ENCODE measurements around the gene SERP1. TPM values are rescaled to one million over a fixed set of nuclear protein-coding genes. Genes with fewer than 3 reads are reported as not detected.
"Not testable (repeated sequence)": the region's sequence is repeated elsewhere in the genome, so short reads cannot be mapped to it uniquely, and the experiment has no call there.

Gene SERP1
- total RNA-seq, 1 donor from 2014 or later = 116 TPM

GRCh38 chr3:150538324-150539208 lies 7.7 kb downstream of the SERP1 start:
- DNase-seq (ENCODE audit: low spot score) = no peak

GRCh38 chr3:150535204-150535603 lies 11.1 kb downstream of the SERP1 start:
- no peak for DNase-seq (ENCODE audit: low spot score)

DNA sequence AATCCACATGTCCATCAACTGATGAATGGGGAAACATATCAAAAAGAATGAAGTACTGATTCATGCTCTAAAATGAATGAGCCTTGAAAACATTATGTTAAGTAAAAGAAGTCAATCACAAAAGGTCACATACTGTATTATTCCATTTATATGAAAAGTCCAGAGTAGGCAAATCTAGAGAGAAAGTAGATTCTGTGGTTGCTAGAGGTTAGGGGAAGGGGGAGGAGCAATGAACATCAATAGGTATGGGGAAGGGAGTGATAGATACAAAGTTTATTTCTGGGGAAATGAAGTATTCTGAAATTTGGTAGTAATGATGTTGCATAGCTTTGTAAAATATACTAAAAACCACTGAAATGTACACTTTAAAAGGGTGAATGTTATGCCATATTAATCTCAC lies 14.5 kb downstream of the SERP1 start:
- DNase-seq (ENCODE audit: low spot score) = no peak

DNA sequence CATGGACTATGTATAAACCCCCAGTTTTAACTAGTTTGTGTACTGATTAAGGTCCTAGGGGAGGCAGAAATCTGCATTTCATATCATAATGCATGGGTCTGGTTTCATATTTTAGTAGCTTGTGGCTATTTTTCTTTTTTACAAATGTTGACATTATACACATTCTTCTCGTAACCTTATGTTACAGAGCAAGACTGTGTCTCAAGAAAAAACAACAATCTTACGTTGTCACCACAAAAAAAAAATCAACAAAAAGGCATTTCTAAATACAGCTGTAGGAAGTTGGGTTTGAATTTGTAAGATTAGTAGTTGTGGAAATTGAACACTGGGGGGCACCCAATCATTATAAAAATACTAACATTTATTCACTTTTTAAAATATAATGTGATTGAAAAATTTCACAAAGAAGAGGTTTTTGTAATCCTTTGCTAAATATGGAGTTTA lies 17.9 kb downstream of the SERP1 start:
- no peak for DNase-seq (ENCODE audit: low spot score)

DNA sequence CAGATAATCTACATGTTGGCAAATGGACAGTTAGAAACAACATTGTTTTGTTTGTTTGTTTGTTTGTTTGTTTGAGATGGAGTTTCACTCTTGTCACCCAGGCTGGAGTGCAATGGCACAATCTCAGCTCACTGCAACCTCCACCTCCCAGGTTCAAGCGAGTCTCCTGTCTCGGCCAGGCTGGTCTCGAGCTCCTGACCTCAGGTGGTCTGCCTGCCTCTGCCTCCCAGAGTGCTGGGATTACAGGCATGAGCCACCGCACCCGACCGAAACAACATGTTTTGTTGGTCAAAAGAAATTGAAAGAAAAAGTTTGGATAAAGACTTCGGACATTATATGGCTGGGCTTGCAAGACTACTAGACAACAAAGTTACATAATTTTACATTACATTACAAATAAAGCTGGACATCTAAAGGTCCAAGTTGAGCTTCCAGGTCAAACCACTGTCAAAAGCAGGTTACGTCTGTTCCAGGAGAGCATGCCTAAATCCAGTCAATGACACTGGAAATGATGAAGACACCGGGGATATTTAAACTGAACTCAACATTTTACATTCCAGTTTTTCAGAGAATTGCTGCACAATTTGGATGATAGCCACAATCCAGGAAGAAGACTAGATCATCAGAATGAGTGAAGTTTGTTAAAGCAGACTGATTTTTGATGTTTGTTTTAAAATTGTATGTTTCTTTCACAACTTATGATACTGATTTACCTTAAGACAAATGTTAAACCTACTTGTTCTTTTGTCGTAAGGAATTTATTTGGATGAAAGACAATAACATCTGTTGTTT lies 18.6 kb downstream of the SERP1 start:
- DNase-seq (ENCODE audit: low spot score) = no peak

DNA sequence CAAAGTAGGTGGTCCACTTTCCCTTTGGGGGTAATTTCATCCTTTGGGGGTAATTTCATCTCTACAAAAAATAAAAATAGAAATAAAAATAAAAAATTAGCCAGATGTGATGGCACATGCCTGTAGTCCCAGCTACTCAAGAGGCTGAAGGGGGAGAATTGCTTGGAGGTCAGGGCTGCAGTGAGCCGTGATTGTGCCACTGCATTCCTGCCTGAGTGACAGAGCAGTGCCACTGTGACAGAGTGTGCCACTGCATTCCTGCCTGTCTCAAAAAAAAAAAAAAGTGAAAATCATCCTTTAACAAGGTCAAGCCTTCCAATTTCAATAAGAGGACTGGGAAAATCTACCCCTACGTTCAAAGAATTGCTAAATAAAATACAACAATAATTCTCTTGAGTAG lies 22.8 kb downstream of the SERP1 start:
- no peak for DNase-seq (ENCODE audit: low spot score)

DNA sequence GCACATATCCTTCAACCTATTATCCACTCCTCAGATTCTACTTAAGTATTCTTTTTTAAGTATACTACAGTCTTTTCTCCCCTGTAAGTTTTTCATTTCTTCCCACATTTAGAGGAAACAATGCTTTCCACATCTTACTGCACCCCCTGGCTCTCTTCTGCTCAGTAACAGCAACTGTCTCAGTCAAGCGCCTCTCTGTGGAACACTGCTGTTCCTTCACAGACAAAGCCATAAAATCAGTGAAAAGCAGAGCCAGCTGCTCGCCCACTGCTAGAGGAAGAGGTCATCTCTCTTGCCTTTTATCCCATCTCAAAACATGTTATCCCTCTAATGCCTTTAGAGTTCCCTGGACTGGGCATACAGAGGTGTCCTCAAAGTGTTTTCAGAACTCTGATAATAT lies 24.8 kb downstream of the SERP1 start:
- no peak for DNase-seq (ENCODE audit: low spot score)

DNA sequence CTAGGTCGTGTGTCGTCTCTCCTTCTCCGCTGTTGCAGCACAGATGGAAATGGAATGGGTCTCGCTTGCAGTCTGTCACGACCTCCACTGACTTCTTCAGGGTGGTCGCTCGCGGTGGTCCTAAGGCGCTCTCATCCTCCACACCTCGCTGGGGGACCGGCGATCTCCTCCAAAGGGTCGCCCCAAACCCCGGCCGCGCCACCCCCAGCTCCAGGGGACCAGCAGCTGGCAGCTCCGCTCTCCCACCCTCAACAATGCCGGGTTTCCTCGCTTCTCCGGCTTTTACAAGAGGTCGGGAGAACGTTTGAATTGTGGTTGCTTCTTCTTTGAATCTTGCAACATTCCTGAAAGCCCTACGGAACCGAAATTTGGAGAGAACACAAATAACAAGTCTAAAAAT lies 25.9 kb downstream of the SERP1 start:
- no peak for DNase-seq (ENCODE audit: low spot score)

GRCh38 chr3:150519026-150519425 lies 27.3 kb downstream of the SERP1 start:
- DNase-seq (ENCODE audit: low spot score) = no peak

GRCh38 chr3:150515210-150515609 lies 31.1 kb downstream of the SERP1 start:
- no peak for DNase-seq (ENCODE audit: low spot score)

GRCh38 chr3:150511122-150511821 lies 35.0 kb downstream of the SERP1 start:
- DNase-seq (ENCODE audit: low spot score) = no peak

- DNase-seq (ENCODE audit: low spot score) = no peak
These were observed 36.5 kb downstream of the SERP1 start for GRCh38 chr3:150509780-150510179.

DNA sequence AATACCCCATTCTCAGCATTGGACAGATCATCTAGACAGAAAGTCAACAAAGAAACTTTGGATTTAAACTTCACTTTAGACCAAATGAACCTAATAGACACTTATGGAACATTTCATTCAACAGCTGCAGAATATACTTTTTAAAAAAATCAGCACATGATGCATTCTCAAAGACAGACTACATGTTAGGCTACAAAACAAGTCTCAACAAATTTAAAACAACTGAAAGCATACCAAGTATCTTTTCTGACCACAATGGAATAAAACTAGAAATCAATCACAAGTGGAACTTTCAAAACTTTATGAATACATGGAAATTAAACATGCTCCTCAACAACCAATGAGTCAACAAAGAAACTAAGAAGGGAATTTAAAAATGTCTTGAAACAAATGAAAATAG lies 37.9 kb downstream of the SERP1 start:
- DNase-seq (ENCODE audit: low spot score) = no peak

- no peak for DNase-seq (ENCODE audit: low spot score)
These were observed 41.8 kb downstream of the SERP1 start for GRCh38 chr3:150504483-150504882.

DNA sequence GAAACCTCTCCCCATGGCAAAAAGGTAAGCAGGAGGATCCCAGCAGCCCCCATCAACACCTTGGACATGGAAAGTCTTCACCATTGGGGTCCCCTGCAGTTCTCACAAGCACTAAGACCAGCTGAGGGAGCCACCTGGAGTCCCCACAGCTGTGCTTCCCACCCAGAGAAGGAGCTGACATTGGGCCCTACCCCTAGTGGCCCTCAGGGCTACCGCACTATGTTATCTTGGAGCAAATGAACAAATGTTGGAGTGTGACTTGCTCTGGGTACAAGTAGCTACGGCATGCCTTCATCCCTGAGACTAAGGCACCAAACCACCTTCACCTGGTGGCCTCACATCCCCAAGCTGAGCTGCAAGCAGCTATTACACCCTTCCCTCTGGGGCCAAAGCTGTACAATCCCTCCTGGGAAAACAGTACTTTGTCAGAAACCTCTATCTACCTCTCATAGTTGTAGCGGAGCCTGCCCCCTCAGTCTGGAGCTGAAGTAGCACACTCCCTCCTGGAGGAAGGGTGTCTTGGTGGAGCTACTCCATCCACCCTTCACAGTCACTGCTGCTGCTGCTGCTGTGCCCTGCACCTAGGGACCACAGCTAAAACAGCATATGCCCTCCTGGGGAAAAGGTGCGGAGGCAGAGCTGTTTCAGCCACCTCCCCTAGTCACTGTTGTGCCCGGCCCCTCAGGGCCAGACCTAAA lies 42.7 kb downstream of the SERP1 start:
- no peak for DNase-seq (ENCODE audit: low spot score)

GRCh38 chr3:150500960-150501359 lies 45.3 kb downstream of the SERP1 start:
- not testable (repeated sequence) for DNase-seq (ENCODE audit: low spot score)

GRCh38 chr3:150497956-150498355 lies 48.3 kb downstream of the SERP1 start:
- DNase-seq (ENCODE audit: low spot score) = no peak

GRCh38 chr3:150495563-150496168 lies 50.6 kb downstream of the SERP1 start:
- DNase-seq (ENCODE audit: low spot score) = peak; percentile 21

- DNase-seq (ENCODE audit: low spot score) = no peak
These were observed 51.1 kb downstream of the SERP1 start for GRCh38 chr3:150495149-150495548.

GRCh38 chr3:150494411-150494977 lies 51.8 kb downstream of the SERP1 start:
- no peak for DNase-seq (ENCODE audit: low spot score)

Data from mucosa of gallbladder (tissue), 1 donor.